ENCODE measurements around the gene LRRC8E. TPM values are rescaled to one million over a fixed set of nuclear protein-coding genes. Genes with fewer than 3 reads are reported as not detected.
"Not testable (repeated sequence)": the region's sequence is repeated elsewhere in the genome, so short reads cannot be mapped to it uniquely, and the experiment has no call there.

Gene LRRC8E
- total RNA-seq, 1 donor = 6.0 TPM

DNA sequence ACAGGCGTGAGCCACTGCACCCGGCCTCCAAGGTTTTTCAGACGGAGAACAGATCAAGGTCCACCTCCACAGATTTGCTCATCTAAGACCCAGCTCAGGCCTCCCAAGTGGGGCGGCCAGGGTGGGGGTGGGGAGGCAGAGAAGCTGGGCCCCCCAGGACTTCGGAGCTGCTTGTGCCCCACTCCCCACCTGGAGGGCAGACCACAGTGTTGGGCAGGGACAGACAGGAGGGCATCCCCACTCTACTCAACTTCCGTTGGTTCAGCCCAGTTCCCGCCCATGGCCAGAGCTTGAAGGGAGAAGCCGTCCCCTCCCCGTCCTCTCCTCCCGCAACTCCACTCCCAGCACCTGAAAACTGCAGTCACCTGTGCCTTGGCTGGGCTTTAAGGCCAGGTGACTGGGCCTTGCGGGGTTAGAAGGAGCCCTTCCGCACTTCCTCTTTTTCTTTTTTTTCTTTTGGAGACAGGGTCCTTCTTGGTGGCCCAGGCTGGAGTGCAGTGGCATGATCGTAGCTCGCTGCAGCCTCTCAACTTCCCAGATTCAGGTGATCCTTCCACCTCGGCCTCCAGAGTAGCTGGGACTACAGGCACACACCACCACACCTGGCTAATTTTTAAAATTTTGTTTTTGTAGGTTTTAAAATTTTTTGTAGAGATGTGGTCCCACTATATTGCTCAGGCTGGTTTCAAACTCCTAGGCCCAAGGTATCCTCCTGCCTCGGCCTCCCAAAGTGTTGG, 734 bp upstream of the LRRC8E start:
- H3K4me3 ChIP-seq (ENCODE audit: low read depth, low read length) = no peak overlapping the region
- no peak for DNase-seq (ENCODE audit: low read depth)
- TF ChIP-seq, protein P1, sequence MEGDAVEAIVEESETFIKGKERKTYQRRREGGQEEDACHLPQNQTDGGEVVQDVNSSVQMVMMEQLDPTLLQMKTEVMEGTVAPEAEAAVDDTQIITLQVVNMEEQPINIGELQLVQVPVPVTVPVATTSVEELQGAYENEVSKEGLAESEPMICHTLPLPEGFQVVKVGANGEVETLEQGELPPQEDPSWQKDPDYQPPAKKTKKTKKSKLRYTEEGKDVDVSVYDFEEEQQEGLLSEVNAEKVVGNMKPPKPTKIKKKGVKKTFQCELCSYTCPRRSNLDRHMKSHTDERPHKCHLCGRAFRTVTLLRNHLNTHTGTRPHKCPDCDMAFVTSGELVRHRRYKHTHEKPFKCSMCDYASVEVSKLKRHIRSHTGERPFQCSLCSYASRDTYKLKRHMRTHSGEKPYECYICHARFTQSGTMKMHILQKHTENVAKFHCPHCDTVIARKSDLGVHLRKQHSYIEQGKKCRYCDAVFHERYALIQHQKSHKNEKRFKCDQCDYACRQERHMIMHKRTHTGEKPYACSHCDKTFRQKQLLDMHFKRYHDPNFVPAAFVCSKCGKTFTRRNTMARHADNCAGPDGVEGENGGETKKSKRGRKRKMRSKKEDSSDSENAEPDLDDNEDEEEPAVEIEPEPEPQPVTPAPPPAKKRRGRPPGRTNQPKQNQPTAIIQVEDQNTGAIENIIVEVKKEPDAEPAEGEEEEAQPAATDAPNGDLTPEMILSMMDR (IDR thresholded peaks at IDR 0.05; ENCODE audit: insufficient read depth, low read depth, low read length) = no peak

DNA sequence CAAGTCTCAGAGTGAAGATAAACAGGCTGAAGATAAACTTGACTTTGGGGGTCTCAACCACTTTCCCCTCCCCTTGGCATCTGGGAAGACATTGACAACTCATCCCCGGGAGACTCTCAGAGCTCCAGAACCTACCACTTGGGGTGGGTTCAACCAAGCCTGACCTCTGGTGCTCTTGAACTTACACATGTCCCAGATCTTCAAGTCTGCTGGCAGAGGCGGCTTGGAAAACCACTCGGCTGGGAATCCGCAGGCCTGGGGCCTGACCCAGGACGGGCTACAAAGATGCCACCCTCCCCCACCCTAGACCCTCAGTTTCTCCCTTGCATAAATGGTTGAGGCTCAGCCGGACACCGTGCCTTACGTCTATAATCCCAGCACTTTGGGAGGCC, 512 bp downstream of the LRRC8E start:
- no peak for DNase-seq (ENCODE audit: low read depth)
- peak overlapping the region; percentile 73 for H3K4me3 ChIP-seq (ENCODE audit: low read depth, low read length)
- TF ChIP-seq, protein P1 (IDR thresholded peaks at IDR 0.05; ENCODE audit: insufficient read depth, low read depth, low read length) = no peak

DNA sequence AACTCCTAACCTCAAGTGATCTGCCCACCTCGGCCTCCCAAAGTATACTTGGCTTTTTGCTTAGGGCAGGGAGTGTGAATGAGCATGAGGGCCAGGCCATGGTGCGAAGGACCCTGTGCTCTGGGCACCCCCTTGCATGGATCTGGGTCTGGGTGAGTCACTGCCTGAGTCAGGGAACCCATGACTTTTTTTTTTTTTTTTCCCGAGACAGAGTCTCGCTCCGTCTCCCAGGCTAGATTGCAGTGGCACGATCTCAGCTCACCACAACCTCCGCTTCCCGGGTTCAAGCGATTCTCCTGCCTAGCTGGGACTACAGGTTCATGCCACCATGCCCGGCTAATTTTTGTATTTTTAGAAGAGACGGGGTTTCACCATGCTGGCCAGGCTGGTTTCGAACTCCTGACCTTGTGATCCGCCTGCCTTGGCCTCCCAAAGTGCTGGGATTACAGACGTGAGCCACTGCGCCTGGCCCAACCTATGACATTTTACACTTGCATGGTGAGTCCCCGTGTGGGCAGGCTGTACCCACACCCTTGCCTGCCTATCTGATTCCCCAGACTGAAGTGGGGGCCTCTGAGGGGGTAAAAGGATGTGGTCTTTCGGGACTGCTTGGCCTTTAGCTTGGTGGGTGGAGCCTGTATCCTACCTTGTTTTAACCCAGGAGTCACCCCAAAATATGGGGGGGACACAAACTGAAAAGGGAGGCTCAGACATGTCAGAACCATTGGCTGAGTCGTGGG, 5.2 kb downstream of the LRRC8E start:
- peak; percentile 56 for DNase-seq (ENCODE audit: low read depth)
- H3K4me3 ChIP-seq (ENCODE audit: low read depth, low read length) = not testable (repeated sequence)

DNA sequence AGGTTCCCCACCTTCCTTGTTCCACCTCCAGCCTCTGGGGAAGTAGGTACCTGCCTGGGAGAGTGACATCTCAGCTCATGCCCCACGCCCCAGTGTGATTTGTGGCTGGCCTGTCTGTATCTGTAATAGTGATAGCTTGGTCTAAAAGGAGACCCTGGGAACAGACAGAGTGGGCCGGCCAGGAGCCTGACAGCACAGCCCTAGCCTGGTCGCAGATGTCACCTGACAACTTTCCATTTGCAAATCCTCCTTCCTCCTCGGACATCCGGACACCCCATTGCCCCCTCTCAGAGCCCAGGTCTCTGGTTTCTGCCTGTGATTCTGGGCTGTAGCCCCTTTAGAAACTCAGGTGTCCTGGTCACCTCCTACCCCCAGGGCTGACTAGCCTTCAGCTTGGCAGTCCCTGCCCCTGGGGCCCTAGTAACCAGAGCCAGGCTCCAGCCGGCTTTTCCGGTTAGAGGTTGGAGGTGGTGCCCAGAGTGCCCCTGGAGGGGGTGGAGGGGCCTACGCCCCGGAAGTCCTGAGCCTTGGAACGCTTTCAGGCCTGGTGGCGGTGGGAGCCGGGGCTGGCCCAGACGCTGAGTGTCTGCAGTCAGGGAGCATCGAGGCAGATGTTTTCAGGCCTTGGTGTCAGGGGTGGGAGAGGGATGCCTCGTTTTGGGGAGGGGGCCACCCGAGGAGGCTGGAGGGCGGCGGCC, 6.5 kb downstream of the LRRC8E start:
- no peak overlapping the region for H3K4me3 ChIP-seq (ENCODE audit: low read depth, low read length)
- DNase-seq (ENCODE audit: low read depth) = no peak
- TF ChIP-seq, protein P1 (IDR thresholded peaks at IDR 0.05; ENCODE audit: insufficient read depth, low read depth, low read length) = no peak

DNA sequence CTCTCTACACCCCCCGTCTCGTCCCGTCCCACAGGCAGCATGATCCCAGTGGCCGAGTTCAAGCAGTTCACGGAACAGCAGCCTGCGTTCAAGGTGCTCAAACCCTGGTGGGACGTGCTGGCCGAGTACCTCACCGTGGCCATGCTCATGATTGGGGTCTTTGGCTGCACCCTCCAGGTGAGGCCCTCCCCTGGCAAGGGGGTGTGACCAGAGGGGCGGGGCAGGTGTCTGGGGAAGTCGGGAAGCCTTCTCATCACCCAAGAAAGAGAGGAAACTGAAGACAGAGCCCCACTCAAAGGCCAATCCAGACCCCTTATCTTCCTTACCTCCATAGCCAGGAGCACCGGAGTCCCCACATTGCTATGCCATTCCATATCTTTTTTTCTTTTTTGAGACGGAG, 7.3 kb downstream of the LRRC8E start:
- DNase-seq (ENCODE audit: low read depth) = no peak
- H3K4me3 ChIP-seq (ENCODE audit: low read depth, low read length) = no peak overlapping the region
- TF ChIP-seq, protein P1 (IDR thresholded peaks at IDR 0.05; ENCODE audit: insufficient read depth, low read depth, low read length) = no peak

DNA sequence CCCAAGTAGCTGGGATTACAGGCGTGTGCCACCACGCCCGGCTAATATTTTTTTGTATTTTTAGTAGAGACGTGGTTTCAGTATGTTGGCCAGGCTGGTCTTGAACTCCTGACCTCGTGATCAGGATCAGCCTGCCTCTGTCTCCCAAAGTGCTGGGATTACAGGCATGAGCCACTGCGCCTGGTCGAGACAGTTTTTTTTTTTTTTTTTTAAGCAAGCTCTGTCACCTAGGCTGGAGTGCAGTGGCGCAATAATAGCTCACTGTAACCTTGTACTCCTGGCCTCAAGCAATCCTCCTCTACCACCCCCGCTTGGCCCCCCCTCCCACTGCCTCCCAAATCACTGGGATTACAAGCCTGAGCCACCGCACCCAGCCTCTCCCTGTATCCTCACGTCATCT, 9.0 kb downstream of the LRRC8E start:
- TF ChIP-seq, protein P1 (IDR thresholded peaks at IDR 0.05; ENCODE audit: insufficient read depth, low read depth, low read length) = no peak
- DNase-seq (ENCODE audit: low read depth) = peak; percentile 16
- no peak overlapping the region for H3K4me3 ChIP-seq (ENCODE audit: low read depth, low read length)

DNA sequence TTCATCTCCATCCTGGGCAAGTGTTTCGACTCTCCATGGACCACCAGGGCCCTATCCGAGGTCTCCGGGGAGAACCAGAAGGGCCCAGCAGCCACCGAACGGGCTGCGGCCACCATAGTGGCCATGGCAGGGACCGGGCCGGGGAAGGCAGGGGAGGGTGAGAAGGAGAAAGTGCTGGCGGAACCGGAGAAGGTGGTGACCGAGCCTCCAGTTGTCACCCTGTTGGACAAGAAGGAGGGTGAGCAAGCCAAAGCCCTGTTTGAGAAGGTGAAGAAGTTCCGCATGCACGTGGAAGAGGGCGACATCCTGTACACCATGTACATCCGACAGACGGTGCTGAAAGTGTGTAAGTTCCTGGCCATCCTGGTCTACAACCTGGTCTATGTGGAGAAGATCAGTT, 10.7 kb downstream of the LRRC8E start:
- TF ChIP-seq, protein P1 (IDR thresholded peaks at IDR 0.05; ENCODE audit: insufficient read depth, low read depth, low read length) = no peak
- no peak for DNase-seq (ENCODE audit: low read depth)
- H3K4me3 ChIP-seq (ENCODE audit: low read depth, low read length) = no peak overlapping the region

Measured in fibroblast of villous mesenchyme (primary cell).